WTC11 (cell line): ENCODE data around the gene OR51F1. TPM values are rescaled to one million over a fixed set of nuclear protein-coding genes. Genes with fewer than 3 reads are reported as not detected.
"Not testable (repeated sequence)": the region's sequence is repeated elsewhere in the genome, so short reads cannot be mapped to it uniquely, and the experiment has no call there.

ENCODE experiments used
- ATAC-seq: fragments of 200-7000 bp; cut with Tn5 transposase; 2 replicates; pipeline ENCODE4 v1.10.0; 2021; ENCODE audit warnings: mild to moderate bottlenecking, moderate library complexity
- CTCF ChIA-PET: fragments of 300-600 bp; sonication (Branson Sonifier 250); formaldehyde crosslinking; loops from one replicate; lab custom pipeline; 2021; ENCODE audit warnings: antibody characterized with exemption; lab: Charles Lee
- POLR2A ChIA-PET: fragments of 350-600 bp; sonication (Branson Sonifier 250); formaldehyde crosslinking; loops from one replicate; lab custom pipeline; 2021; ENCODE audit warnings: antibody characterized with exemption; lab: Charles Lee
- DNase-seq: peaks from one replicate; pipeline ENCODE4 v3.0.0; 2021; ENCODE audit warnings: low spot score
- H3K27ac Mint-ChIP-seq: 2 replicates; pipeline ENCODE4 v1.8.0; 2021; ENCODE audit warnings: mixed read lengths
- H3K27me3 Mint-ChIP-seq: 2 replicates; pipeline ENCODE4 v1.8.0; 2021; ENCODE audit warnings: low read depth, mild to moderate bottlenecking, moderate library complexity, mixed read lengths
- H3K36me3 Mint-ChIP-seq: 2 replicates; pipeline ENCODE4 v1.8.0; 2021; ENCODE audit warnings: mixed read lengths
- H3K4me1 Mint-ChIP-seq: 2 replicates; pipeline ENCODE4 v1.8.0; 2022; ENCODE audit warnings: mixed read lengths
- H3K4me3 Mint-ChIP-seq: 2 replicates; pipeline ENCODE4 v1.8.0; 2021; ENCODE audit warnings: mild to moderate bottlenecking, moderate library complexity, mixed read lengths
- H3K9me3 Mint-ChIP-seq: 2 replicates; pipeline ENCODE4 v1.8.0; 2021; ENCODE audit warnings: mixed read lengths
- FOXP4 ChIP-seq: sonication (generic); formaldehyde crosslinking; IDR thresholded peaks from 2 replicates; pipeline ENCODE4 v1.8.0; 2022; ENCODE audit warnings: mild to moderate bottlenecking, missing genetic modification reagents
- GTF2I ChIP-seq: fragments of 250-450 bp; sonication (Bioruptor Pico); conservative IDR thresholded peaks from 2 replicates; pipeline ENCODE4 v1.4.0; 2021; ENCODE audit warnings: mild to moderate bottlenecking
- NFATC4 ChIP-seq: fragments of 250-450 bp; sonication (Bioruptor Pico); IDR thresholded peaks from 2 replicates; pipeline ENCODE4 v1.9.0; 2021; ENCODE audit warnings: mild to moderate bottlenecking
- NR2C2 ChIP-seq: sonication (generic); formaldehyde crosslinking; IDR thresholded peaks from 2 replicates; pipeline ENCODE4 v1.8.0; 2022; ENCODE audit warnings: mild to moderate bottlenecking, missing genetic modification reagents
- NR3C1 ChIP-seq: sonication (generic); formaldehyde crosslinking; conservative IDR thresholded peaks from 2 replicates; pipeline ENCODE4 v1.8.1; 2023; ENCODE audit warnings: low read depth, mild to moderate bottlenecking, missing genetic modification reagents
- OVOL2 ChIP-seq: fragments of 250-450 bp; sonication (Bioruptor Pico); IDR thresholded peaks from 2 replicates; pipeline ENCODE4 v1.9.0; 2021; ENCODE audit warnings: mild to moderate bottlenecking, borderline replicate concordance
- PREB ChIP-seq: sonication (generic); formaldehyde crosslinking; IDR thresholded peaks from 2 replicates; pipeline ENCODE4 v1.8.1; 2022; ENCODE audit warnings: mild to moderate bottlenecking, missing genetic modification reagents, moderate library complexity, borderline replicate concordance
- SMAD3 ChIP-seq: sonication (generic); formaldehyde crosslinking; IDR thresholded peaks from 2 replicates; pipeline ENCODE4 v1.8.0; 2022; ENCODE audit warnings: missing genetic modification reagents, mild to moderate bottlenecking, borderline replicate concordance
- SOX15 ChIP-seq: fragments of 250-450 bp; sonication (Bioruptor Pico); IDR thresholded peaks from 2 replicates; pipeline ENCODE4 v1.9.0; 2021; ENCODE audit warnings: mild to moderate bottlenecking
- TEAD4 ChIP-seq: sonication (generic); formaldehyde crosslinking; IDR thresholded peaks from 2 replicates; pipeline ENCODE4 v1.8.0; 2022; ENCODE audit warnings: mild to moderate bottlenecking, missing genetic modification reagents
- ZMAT4 ChIP-seq: fragments of 250-450 bp; sonication (Bioruptor Pico); IDR thresholded peaks from 2 replicates; pipeline ENCODE4 v1.9.0; 2021; ENCODE audit warnings: mild to moderate bottlenecking
- ZNF219 ChIP-seq: sonication (generic); formaldehyde crosslinking; IDR thresholded peaks from 2 replicates; pipeline ENCODE4 v1.8.0; 2023; ENCODE audit warnings: missing genetic modification reagents, mild to moderate bottlenecking, borderline replicate concordance
- ZNF232 ChIP-seq: sonication (generic); formaldehyde crosslinking; IDR thresholded peaks from 2 replicates; pipeline ENCODE4 v1.8.0; 2022; ENCODE audit warnings: mild to moderate bottlenecking, missing genetic modification reagents
- ZNF671 ChIP-seq: fragments of 250-450 bp; sonication (Bioruptor Pico); IDR thresholded peaks from 2 replicates; pipeline ENCODE4 v1.8.0; 2021; ENCODE audit warnings: mild to moderate bottlenecking
- total RNA-seq: library from RNA; stranded (reverse); gene quantifications from 3 replicates; pipeline ENCODE4 v1.2.3, GENCODE V29; 2021
- TF ChIP-seq, protein P1 (sequence below): sonication (generic); formaldehyde crosslinking; IDR thresholded peaks from 2 replicates; pipeline ENCODE4 v1.8.1; 2023; ENCODE audit warnings: mild to moderate bottlenecking, missing genetic modification reagents, moderate library complexity
- TF ChIP-seq, protein P2 (sequence below): sonication (generic); formaldehyde crosslinking; IDR thresholded peaks from 2 replicates; pipeline ENCODE4 v1.8.1; 2023; ENCODE audit warnings: mild to moderate bottlenecking, missing genetic modification reagents
- TF ChIP-seq, protein P3 (sequence below): sonication (generic); formaldehyde crosslinking; IDR thresholded peaks from 2 replicates; pipeline ENCODE4 v1.8.0; 2022; ENCODE audit warnings: mild to moderate bottlenecking, missing genetic modification reagents

Gene OR51F1
- total RNA-seq, 1 experiment from 2014 or later, result not detected

GRCh38 chr11:4804280-4804679 is 34.5 kb upstream of the OR51F1 start, which contains the start of gene OR52R1 (continued):
- no peak for TF ChIP-seq TEAD4 (CRISPR knock-in tag)
- TF ChIP-seq, protein P1, sequence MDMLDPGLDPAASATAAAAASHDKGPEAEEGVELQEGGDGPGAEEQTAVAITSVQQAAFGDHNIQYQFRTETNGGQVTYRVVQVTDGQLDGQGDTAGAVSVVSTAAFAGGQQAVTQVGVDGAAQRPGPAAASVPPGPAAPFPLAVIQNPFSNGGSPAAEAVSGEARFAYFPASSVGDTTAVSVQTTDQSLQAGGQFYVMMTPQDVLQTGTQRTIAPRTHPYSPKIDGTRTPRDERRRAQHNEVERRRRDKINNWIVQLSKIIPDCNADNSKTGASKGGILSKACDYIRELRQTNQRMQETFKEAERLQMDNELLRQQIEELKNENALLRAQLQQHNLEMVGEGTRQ (CRISPR knock-in tag), result no peak
- TF ChIP-seq, protein P2, sequence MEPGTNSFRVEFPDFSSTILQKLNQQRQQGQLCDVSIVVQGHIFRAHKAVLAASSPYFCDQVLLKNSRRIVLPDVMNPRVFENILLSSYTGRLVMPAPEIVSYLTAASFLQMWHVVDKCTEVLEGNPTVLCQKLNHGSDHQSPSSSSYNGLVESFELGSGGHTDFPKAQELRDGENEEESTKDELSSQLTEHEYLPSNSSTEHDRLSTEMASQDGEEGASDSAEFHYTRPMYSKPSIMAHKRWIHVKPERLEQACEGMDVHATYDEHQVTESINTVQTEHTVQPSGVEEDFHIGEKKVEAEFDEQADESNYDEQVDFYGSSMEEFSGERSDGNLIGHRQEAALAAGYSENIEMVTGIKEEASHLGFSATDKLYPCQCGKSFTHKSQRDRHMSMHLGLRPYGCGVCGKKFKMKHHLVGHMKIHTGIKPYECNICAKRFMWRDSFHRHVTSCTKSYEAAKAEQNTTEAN, result no peak
- no peak for TF ChIP-seq NR3C1 (CRISPR knock-in tag)
- TF ChIP-seq SOX15 (CRISPR knock-in tag), result no peak
- no peak for TF ChIP-seq ZNF232 (CRISPR knock-in tag)
- TF ChIP-seq, protein P3, sequence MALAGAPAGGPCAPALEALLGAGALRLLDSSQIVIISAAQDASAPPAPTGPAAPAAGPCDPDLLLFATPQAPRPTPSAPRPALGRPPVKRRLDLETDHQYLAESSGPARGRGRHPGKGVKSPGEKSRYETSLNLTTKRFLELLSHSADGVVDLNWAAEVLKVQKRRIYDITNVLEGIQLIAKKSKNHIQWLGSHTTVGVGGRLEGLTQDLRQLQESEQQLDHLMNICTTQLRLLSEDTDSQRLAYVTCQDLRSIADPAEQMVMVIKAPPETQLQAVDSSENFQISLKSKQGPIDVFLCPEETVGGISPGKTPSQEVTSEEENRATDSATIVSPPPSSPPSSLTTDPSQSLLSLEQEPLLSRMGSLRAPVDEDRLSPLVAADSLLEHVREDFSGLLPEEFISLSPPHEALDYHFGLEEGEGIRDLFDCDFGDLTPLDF (CRISPR knock-in tag), result no peak
- no peak for TF ChIP-seq PREB (CRISPR knock-in tag)
- no peak for TF ChIP-seq SMAD3 (CRISPR knock-in tag)

DNA sequence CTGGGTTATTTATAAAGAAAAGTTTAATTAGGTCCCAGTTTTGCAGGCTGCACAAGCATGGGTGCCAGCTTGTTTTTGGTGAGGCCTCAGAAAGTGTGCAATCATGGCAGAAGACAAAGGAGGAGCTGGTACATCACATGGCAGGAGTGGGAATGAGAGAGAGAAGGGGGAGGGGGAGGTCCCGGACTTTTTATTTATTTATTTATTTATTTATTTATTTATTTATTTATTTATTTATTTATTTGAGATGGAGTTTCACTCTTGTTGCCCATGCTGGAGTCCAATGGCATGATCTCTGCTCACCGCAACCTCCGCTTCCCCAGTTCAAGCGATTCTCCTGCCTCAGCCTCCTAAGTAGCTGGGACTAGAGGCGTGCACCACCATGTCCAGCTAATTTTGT is 31.6 kb upstream of the OR51F1 start:
- DNase-seq, CTCF ChIA-PET, H3K27me3 Mint-ChIP-seq, H3K9me3 Mint-ChIP-seq, H3K4me3 Mint-ChIP-seq, POLR2A ChIA-PET, H3K36me3 Mint-ChIP-seq, ATAC-seq, H3K27ac Mint-ChIP-seq, H3K4me1 Mint-ChIP-seq: not testable (repeated sequence)

DNA sequence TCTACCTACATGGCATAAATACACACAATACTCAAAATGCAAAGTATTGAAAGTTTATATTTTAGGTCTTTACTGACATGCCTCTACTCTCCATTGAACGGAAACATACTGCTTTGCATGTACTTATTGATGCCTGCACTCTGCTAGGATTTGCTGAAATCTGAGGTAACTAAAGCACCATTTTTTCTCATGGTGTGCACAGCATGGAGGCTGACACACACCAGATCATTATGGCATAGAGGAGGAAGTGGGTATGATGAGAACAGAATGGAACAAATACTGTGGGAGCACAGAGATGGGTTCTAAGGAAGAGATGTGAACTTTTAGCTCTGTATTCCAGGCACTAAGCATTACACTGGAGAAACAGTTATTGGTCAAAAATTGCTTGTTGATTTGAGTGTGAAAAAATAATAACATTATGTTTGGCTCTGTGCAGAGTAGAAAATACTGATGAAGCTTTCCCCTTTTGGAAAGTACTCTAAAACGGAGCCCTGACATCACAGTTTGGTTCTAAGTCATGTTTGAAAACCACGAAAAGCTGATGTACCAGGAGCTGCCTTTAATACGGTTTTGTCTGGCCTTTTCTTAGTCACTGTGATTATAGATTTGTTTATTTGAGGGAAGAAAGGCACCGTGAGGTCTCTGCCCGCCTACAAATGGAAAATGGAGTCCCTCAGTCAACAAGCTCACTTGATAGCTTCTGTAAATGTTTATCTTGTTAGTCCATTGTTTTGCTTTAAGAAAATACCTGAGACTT is 28.9 kb upstream of the OR51F1 start:
- POLR2A ChIA-PET, result no interaction called here
- H3K36me3 Mint-ChIP-seq, result no peaks in the 10 kb centered on the region
- TF ChIP-seq OVOL2 (no peak), ZNF219 (no peak), ZMAT4 (CRISPR knock-in tag) (no peak)
- TF ChIP-seq, all 79 proteins: peak for 0
- Mint-ChIP-seq H3K9me3 (no peaks in the 10 kb centered on the region), H3K27ac (no peak overlapping the region), H3K4me1 (no peaks in the 10 kb centered on the region), H3K27me3 (peaks cover 7% of the 10 kb centered on the region; the same call in 1 of the 2 replicates), H3K4me3 (no peak overlapping the region)
- ATAC-seq (no peak), DNase-seq (no peak)
- CTCF ChIA-PET, result no interaction called here

- no peaks in the 10 kb centered on the region for H3K36me3 Mint-ChIP-seq
- POLR2A ChIA-PET, result interaction anchor here (0.6 kb wide), 1 partner anchor 15 kb away, joined by 3 read pairs; no protein-coding TSS in a partner anchor
- CTCF ChIA-PET, result interaction anchor here (1.2 kb wide), 1 partner anchor 160 kb away, joined by 3 read pairs; the partner anchor contains the start of gene OR51D1
- DNase-seq, result no peak
- H3K4me1 Mint-ChIP-seq, result no peaks in the 10 kb centered on the region
- ATAC-seq, result no peak
- H3K27me3 Mint-ChIP-seq, result peaks cover 7% of the 10 kb centered on the region; the same call in 1 of the 2 replicates
- no peaks in the 10 kb centered on the region for H3K9me3 Mint-ChIP-seq
- H3K27ac Mint-ChIP-seq, result no peak overlapping the region
- H3K4me3 Mint-ChIP-seq, result no peak overlapping the region
- TF ChIP-seq, protein P3 (CRISPR knock-in tag), result no peak
- no peak for TF ChIP-seq GTF2I (CRISPR knock-in tag)
- no peak for TF ChIP-seq NFATC4 (CRISPR knock-in tag)
- TF ChIP-seq FOXP4 (CRISPR knock-in tag), result no peak
- TF ChIP-seq, protein P2, result no peak
- no peak for TF ChIP-seq ZNF671
- TF ChIP-seq NR2C2, result no peak
Measured at GRCh38 chr11:4797206-4797605, 27.5 kb upstream of the OR51F1 start.
